ENCODE results near the gene MGAT1.

GRCh38 chr5:180799194-180799593, 3.4 kb downstream of the MGAT1 start:
- TF ChIP-seq POLR2AphosphoS5 (IDR thresholded peaks at IDR 0.05; ENCODE audit: low read depth, low read length) (no peak), POLR2A (IDR thresholded peaks at IDR 0.05; ENCODE audit: low read depth, low read length) (no peak), SPI1 (IDR thresholded peaks at IDR 0.05; ENCODE audit: low read depth, low read length) (no peak), TAF1 (IDR thresholded peaks at IDR 0.05; ENCODE audit: low read depth, low read length) (no peak)
